GM21717 (cell line): ENCODE measurements around the gene ZNF619.

ENCODE experiments used
- ATAC-seq: cut with Tn5 transposase; IDR thresholded peaks from one replicate; pipeline ENCODE4 v1.9.1; 2021; ENCODE audit warnings: mild to moderate bottlenecking, moderate library complexity; ENCODE audit not compliant: unreplicated experiment

ZNF619 gene

GRCh38 chr3:40524568-40525285, 47.8 kb downstream of the ZNF619 start, which contains the start of gene ZNF621:
Gene ZNF621, plus strand, starts transcription at chr3:40524960. Its CDS starts 881 bp downstream, at chr3:40525841.
- ATAC-seq: peak; percentile 99

GRCh38 chr3:40528426-40528825, 51.5 kb downstream of the ZNF619 start:
- no peak for ATAC-seq

GRCh38 chr3:40532252-40532651, 55.3 kb downstream of the ZNF619 start:
- no peak for ATAC-seq

GRCh38 chr3:40534283-40534682, 57.4 kb downstream of the ZNF619 start:
- ATAC-seq: no peak
